ENCODE measurements around the gene IFI30.
"Not testable (repeated sequence)": the region's sequence is repeated elsewhere in the genome, so short reads cannot be mapped to it uniquely, and the experiment has no call there.

DNA sequence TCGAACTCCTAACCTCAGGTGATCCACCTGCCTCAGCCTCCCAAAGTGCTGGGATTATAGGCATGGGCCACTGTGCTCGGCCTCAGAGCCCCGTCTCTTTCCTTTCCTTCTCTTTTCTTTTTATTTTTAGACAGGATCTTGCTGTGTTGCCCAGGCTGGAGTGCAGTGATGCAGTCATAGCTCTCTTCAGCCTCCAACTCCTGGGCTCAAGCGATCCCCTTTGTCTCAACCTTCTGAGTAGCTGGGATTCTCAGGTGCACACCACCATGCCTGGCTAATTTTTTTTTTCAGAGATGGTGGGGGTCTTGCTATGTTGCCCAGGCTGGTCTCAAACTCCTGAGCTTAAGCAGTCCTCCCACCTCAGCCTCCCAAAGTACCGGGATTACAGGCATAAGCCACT, 36.3 kb downstream of the IFI30 start:
- not testable (repeated sequence) for TF ChIP-seq POLR2AphosphoS5 (IDR thresholded peaks at IDR 0.05)
- TF ChIP-seq, protein P1, sequence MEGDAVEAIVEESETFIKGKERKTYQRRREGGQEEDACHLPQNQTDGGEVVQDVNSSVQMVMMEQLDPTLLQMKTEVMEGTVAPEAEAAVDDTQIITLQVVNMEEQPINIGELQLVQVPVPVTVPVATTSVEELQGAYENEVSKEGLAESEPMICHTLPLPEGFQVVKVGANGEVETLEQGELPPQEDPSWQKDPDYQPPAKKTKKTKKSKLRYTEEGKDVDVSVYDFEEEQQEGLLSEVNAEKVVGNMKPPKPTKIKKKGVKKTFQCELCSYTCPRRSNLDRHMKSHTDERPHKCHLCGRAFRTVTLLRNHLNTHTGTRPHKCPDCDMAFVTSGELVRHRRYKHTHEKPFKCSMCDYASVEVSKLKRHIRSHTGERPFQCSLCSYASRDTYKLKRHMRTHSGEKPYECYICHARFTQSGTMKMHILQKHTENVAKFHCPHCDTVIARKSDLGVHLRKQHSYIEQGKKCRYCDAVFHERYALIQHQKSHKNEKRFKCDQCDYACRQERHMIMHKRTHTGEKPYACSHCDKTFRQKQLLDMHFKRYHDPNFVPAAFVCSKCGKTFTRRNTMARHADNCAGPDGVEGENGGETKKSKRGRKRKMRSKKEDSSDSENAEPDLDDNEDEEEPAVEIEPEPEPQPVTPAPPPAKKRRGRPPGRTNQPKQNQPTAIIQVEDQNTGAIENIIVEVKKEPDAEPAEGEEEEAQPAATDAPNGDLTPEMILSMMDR (IDR thresholded peaks at IDR 0.05): not testable (repeated sequence)
